ENCODE measurements around the gene LYST.
"Not testable (repeated sequence)": the region's sequence is repeated elsewhere in the genome, so short reads cannot be mapped to it uniquely, and the experiment has no call there.

The LYST gene

GRCh38 chr1:235866205-235866912 lies at the start of gene LYST:
LYST (minus strand) TSS chr1:235866906; CDS start chr1:235830417, 36,489 bp downstream.
- peak; percentile 91 for DNase-seq

GRCh38 chr1:235915489-235915888 lies 48.8 kb upstream of the LYST start:
- DNase-seq = not testable (repeated sequence)

GRCh38 chr1:235913311-235913710 lies 46.6 kb upstream of the LYST start:
- no peak for DNase-seq

- no peak for DNase-seq
These were observed 45.2 kb upstream of the LYST start for GRCh38 chr1:235911876-235912275.

GRCh38 chr1:235911300-235911662 lies 44.6 kb upstream of the LYST start:
- no peak for DNase-seq

- DNase-seq = peak; percentile 81
These were observed 43.9 kb upstream of the LYST start for GRCh38 chr1:235910357-235911299.

- DNase-seq = peak; percentile 63
These were observed 42.2 kb upstream of the LYST start for GRCh38 chr1:235908742-235909520.

GRCh38 chr1:235907897-235908240 lies 41.2 kb upstream of the LYST start:
- DNase-seq = no peak

- no peak for DNase-seq
These were observed 40.6 kb upstream of the LYST start for GRCh38 chr1:235907187-235907896.

GRCh38 chr1:235906436-235906835 lies 39.7 kb upstream of the LYST start:
- no peak for DNase-seq

GRCh38 chr1:235903809-235904208 lies 37.1 kb upstream of the LYST start:
- DNase-seq = not testable (repeated sequence)

- DNase-seq = peak; percentile 58
These were observed 36.2 kb upstream of the LYST start for GRCh38 chr1:235902677-235903542.

- no peak for DNase-seq
These were observed 34.8 kb upstream of the LYST start for GRCh38 chr1:235901461-235901860.

GRCh38 chr1:235898126-235898525 lies 31.4 kb upstream of the LYST start:
- DNase-seq = no peak

GRCh38 chr1:235893840-235894239 lies 27.1 kb upstream of the LYST start:
- DNase-seq = no peak

- no peak for DNase-seq
These were observed 26.2 kb upstream of the LYST start for GRCh38 chr1:235892734-235893413.

- no peak for DNase-seq
These were observed 25.5 kb upstream of the LYST start for GRCh38 chr1:235892202-235892601.

GRCh38 chr1:235888119-235888643 lies 21.5 kb upstream of the LYST start:
- DNase-seq = no peak

GRCh38 chr1:235887676-235888075 lies 21.0 kb upstream of the LYST start:
- DNase-seq = no peak

- no peak for DNase-seq
These were observed 19.1 kb upstream of the LYST start for GRCh38 chr1:235885655-235886262.

Measured in DMS53 (cell line).